CD8-positive, alpha-beta memory T cell (primary cell): Measurements from ENCODE around the gene ENKD1. TPM values are rescaled to one million over a fixed set of nuclear protein-coding genes. Genes with fewer than 3 reads are reported as not detected.

ENCODE experiments used
- CTCF ChIA-PET: fragments of 350-600 bp; sonication (Branson Sonifier 250); formaldehyde crosslinking; loops from one replicate; lab custom pipeline; 2021; ENCODE audit warnings: antibody characterized with exemption; lab: Charles Lee
- POLR2A ChIA-PET: fragments of 350-600 bp; sonication (Branson Sonifier 250); formaldehyde crosslinking; loops from one replicate; lab custom pipeline; 2021; ENCODE audit warnings: antibody characterized with exemption; lab: Charles Lee
- DNase-seq, 5 donors: peaks; one replicate each; pipeline versions ENCODE4 v3.0.0 to v3.0.0-alpha.2; 2020 to 2022; ENCODE audit warnings: mixed read lengths in 1 of 5
- H3K27ac ChIP-seq: one replicate; pipeline ENCODE4 v1.7.0; 2013; ENCODE audit warnings: low read depth, mild to moderate bottlenecking, low read length, moderate library complexity
- H3K27me3 ChIP-seq: 2 replicates; pipeline ENCODE4 v1.7.0; 2013; ENCODE audit warnings: low read length, mild to moderate bottlenecking; ENCODE audit not compliant: insufficient read depth, poor library complexity, severe bottlenecking
- H3K36me3 ChIP-seq: 2 replicates; pipeline ENCODE4 v1.7.0; 2013; ENCODE audit warnings: mild to moderate bottlenecking, low read length, moderate library complexity; ENCODE audit not compliant: insufficient read depth
- H3K4me1 ChIP-seq: 2 replicates; pipeline ENCODE4 v1.7.0; 2013; ENCODE audit warnings: mild to moderate bottlenecking, low read length, moderate library complexity; ENCODE audit not compliant: insufficient read depth
- H3K4me3 ChIP-seq: 2 replicates; pipeline ENCODE4 v1.7.0; 2013; ENCODE audit warnings: mild to moderate bottlenecking, low read length
- H3K9me3 ChIP-seq: 2 replicates; pipeline ENCODE4 v1.7.0; 2013; ENCODE audit warnings: mild to moderate bottlenecking, low read length
- H3K27ac Mint-ChIP-seq, 8 donors: one replicate each; pipeline ENCODE4 v1.8.0; 2020 to 2021; ENCODE audit warnings: mixed read lengths in 8 of 8, mild to moderate bottlenecking in 6 of 8, inconsistent platforms in 3 of 8, moderate library complexity in 3 of 8
- H3K27me3 Mint-ChIP-seq, 2 donors: one replicate each; pipeline ENCODE4 v1.8.0; 2020 to 2021; ENCODE audit warnings: mixed read lengths in 2 of 2, mild to moderate bottlenecking in 1 of 2, moderate library complexity in 1 of 2
- H3K36me3 Mint-ChIP-seq, 3 donors: one replicate each; pipeline ENCODE4 v1.8.0; 2020 to 2021; ENCODE audit warnings: mixed read lengths in 3 of 3, inconsistent platforms in 1 of 3, mild to moderate bottlenecking in 1 of 3
- H3K4me1 Mint-ChIP-seq, 3 donors: one replicate each; pipeline ENCODE4 v1.8.0; 2020 to 2021; ENCODE audit warnings: mixed read lengths in 3 of 3, inconsistent platforms in 1 of 3, mild to moderate bottlenecking in 1 of 3
- H3K4me3 Mint-ChIP-seq, 7 donors: one replicate each; pipeline ENCODE4 v1.8.0; 2020 to 2021; ENCODE audit warnings: mixed read lengths in 7 of 7, mild to moderate bottlenecking in 6 of 7, moderate library complexity in 4 of 7, inconsistent platforms in 2 of 7
- H3K9me3 Mint-ChIP-seq, 5 donors: one replicate each; pipeline ENCODE4 v1.8.0; 2020 to 2022; ENCODE audit warnings: mixed read lengths in 5 of 5, mild to moderate bottlenecking in 3 of 5, moderate library complexity in 2 of 5, inconsistent platforms in 1 of 5
- polyA plus RNA-seq: library from polyadenylated mRNA; unstranded; fragments of 300-500 nt; fragmentation: Illumina TruSeq; gene quantifications from one replicate; pipeline ENCODE4 v1.2.3, GENCODE V29; 2021
- total RNA-seq, 2 experiments: library from RNA; stranded (reverse); gene quantifications; one replicate each; pipeline ENCODE4 v1.2.3, GENCODE V29; 2021

The ENKD1 gene
- total and polyA plus RNA-seq, 3 experiments from 2014 or later = 1.7 to 15.6 (median 15.1) TPM

GRCh38 chr16:67676939-67677338 is 10.4 kb upstream of the ENKD1 start:
- Mint-ChIP-seq H3K27ac (no peak overlapping the region), H3K9me3 (no peaks in the 10 kb centered on the region), H3K27me3 (peaks cover 0 to 2% of the 10 kb centered on the region in 2 donors), H3K4me3 (no peak overlapping the region), H3K36me3 (peaks cover 0 to 12% (median 0%) of the 10 kb centered on the region in 3 donors), H3K4me1 (no peaks in the 10 kb centered on the region)
- ChIA-PET POLR2A (no interaction called here), CTCF (interaction anchor here (1.2 to 1.3 kb wide), 4 partner anchors 10 to 130 kb away, joined by 3 to 4 read pairs (median 4); partner anchors contain the start of gene CARMIL2)
- Histone ChIP-seq H3K9me3 (no peaks in the 10 kb centered on the region), H3K4me3 (no peak overlapping the region), H3K4me1 (no peaks in the 10 kb centered on the region), H3K27me3 (no peaks in the 10 kb centered on the region), H3K36me3 (no peaks in the 10 kb centered on the region), H3K27ac (no peak overlapping the region)
- DNase-seq = no peak

GRCh38 chr16:67676516-67676915 is 10.0 kb upstream of the ENKD1 start:
- peaks cover 0 to 9% (median 0%) of the 10 kb centered on the region in 3 donors for H3K36me3 Mint-ChIP-seq

GRCh38 chr16:67675999-67676398 is 9.4 kb upstream of the ENKD1 start:
- Mint-ChIP-seq H3K9me3 (no peaks in the 10 kb centered on the region), H3K4me3 (no peak overlapping the region), H3K27ac (peak overlapping the region in 2 of 8 donors; percentile 68 to 82), H3K36me3 (peaks cover 0 to 8% (median 0%) of the 10 kb centered on the region in 3 donors), H3K27me3 (peaks cover 0 to 2% of the 10 kb centered on the region in 2 donors), H3K4me1 (no peaks in the 10 kb centered on the region)
- Histone ChIP-seq H3K4me3 (no peak overlapping the region), H3K4me1 (no peaks in the 10 kb centered on the region), H3K27me3 (no peaks in the 10 kb centered on the region), H3K27ac (no peak overlapping the region), H3K9me3 (no peaks in the 10 kb centered on the region), H3K36me3 (no peaks in the 10 kb centered on the region)
- ChIA-PET CTCF (interaction anchor here (1.2 to 1.3 kb wide), 2 partner anchors 9 to 42 kb away, joined by 3 to 4 read pairs; no protein-coding TSS in a partner anchor), POLR2A (no interaction called here)
- DNase-seq = no peak

More at GRCh38 chr16:67676516-67676915, 10.0 kb upstream of the ENKD1 start:
- DNase-seq = no peak
- H3K4me3 ChIP-seq = no peak overlapping the region
- no peaks in the 10 kb centered on the region for H3K4me1 ChIP-seq
- H3K9me3 ChIP-seq = no peaks in the 10 kb centered on the region
- no peaks in the 10 kb centered on the region for H3K9me3 Mint-ChIP-seq
- H3K4me3 Mint-ChIP-seq = no peak overlapping the region
- H3K36me3 ChIP-seq = no peaks in the 10 kb centered on the region
- no peaks in the 10 kb centered on the region for H3K4me1 Mint-ChIP-seq
- H3K27me3 ChIP-seq = no peaks in the 10 kb centered on the region
- ChIA-PET CTCF (interaction anchor here (1.2 to 1.3 kb wide), 3 partner anchors 9 to 41 kb away, joined by 3 to 4 read pairs (median 3); partner anchors contain the start of gene CARMIL2), POLR2A (no interaction called here)
- no peak overlapping the region for H3K27ac ChIP-seq
- peaks cover 0 to 2% of the 10 kb centered on the region in 2 donors for H3K27me3 Mint-ChIP-seq
- peak overlapping the region in 1 of 8 donors; percentile 59 for H3K27ac Mint-ChIP-seq

- peaks cover 0 to 5% (median 0%) of the 10 kb centered on the region in 3 donors for H3K36me3 Mint-ChIP-seq
- no peaks in the 10 kb centered on the region for H3K9me3 Mint-ChIP-seq
- ChIA-PET POLR2A (no interaction called here), CTCF (interaction anchor here (1.2 kb wide), 1 partner anchor 42 kb away, joined by 3 read pairs; no protein-coding TSS in a partner anchor)
- no peak for DNase-seq
- no peak overlapping the region for H3K4me3 ChIP-seq
- no peaks in the 10 kb centered on the region for H3K9me3 ChIP-seq
- peak overlapping the region in 2 of 8 donors; percentile 68 to 82 for H3K27ac Mint-ChIP-seq
- H3K4me1 ChIP-seq = no peaks in the 10 kb centered on the region
- H3K27me3 ChIP-seq = no peaks in the 10 kb centered on the region
- H3K27ac ChIP-seq = no peak overlapping the region
- H3K4me3 Mint-ChIP-seq = no peak overlapping the region
- no peaks in the 10 kb centered on the region for H3K36me3 ChIP-seq
- peaks cover 0 to 2% of the 10 kb centered on the region in 2 donors for H3K27me3 Mint-ChIP-seq
- no peaks in the 10 kb centered on the region for H3K4me1 Mint-ChIP-seq
Observed at GRCh38 chr16:67675579-67675935, 9.0 kb upstream of the ENKD1 start.

GRCh38 chr16:67674851-67675578 is 8.5 kb upstream of the ENKD1 start:
- no peaks in the 10 kb centered on the region for H3K4me1 Mint-ChIP-seq
- Histone ChIP-seq H3K4me3 (no peak overlapping the region), H3K27me3 (no peaks in the 10 kb centered on the region), H3K9me3 (no peaks in the 10 kb centered on the region), H3K36me3 (no peaks in the 10 kb centered on the region), H3K27ac (no peak overlapping the region), H3K4me1 (no peaks in the 10 kb centered on the region)
- peaks cover 0 to 2% of the 10 kb centered on the region in 2 donors for H3K27me3 Mint-ChIP-seq
- H3K36me3 Mint-ChIP-seq = peaks cover 0 to 2% (median 0%) of the 10 kb centered on the region in 3 donors
- ChIA-PET POLR2A (no interaction called here), CTCF (interaction anchor here (0.7 to 2.9 kb wide), 3 partner anchors 17 to 142 kb away, joined by 3 to 7 read pairs (median 5); partner anchors contain the start of gene CARMIL2)
- H3K27ac Mint-ChIP-seq = no peak overlapping the region
- no peak overlapping the region for H3K4me3 Mint-ChIP-seq
- no peaks in the 10 kb centered on the region for H3K9me3 Mint-ChIP-seq
- no peak for DNase-seq

GRCh38 chr16:67673712-67674580 is 7.4 kb upstream of the ENKD1 start:
- peak overlapping the region in 5 of 8 donors; percentile 27 to 68 (median 52) for H3K27ac Mint-ChIP-seq
- no peaks in the 10 kb centered on the region for H3K9me3 ChIP-seq
- no peak overlapping the region for H3K27ac ChIP-seq
- H3K36me3 ChIP-seq = no peaks in the 10 kb centered on the region
- H3K9me3 Mint-ChIP-seq = no peaks in the 10 kb centered on the region
- no peak overlapping the region for H3K4me3 Mint-ChIP-seq
- H3K27me3 Mint-ChIP-seq = peaks cover 0 to 2% of the 10 kb centered on the region in 2 donors
- H3K4me3 ChIP-seq = no peak overlapping the region
- ChIA-PET CTCF (interaction anchor here (0.7 to 2.9 kb wide), 6 partner anchors 9 to 143 kb away, joined by 3 to 7 read pairs (median 6); partner anchors contain the start of genes CARMIL2 and PARD6A), POLR2A (no interaction called here)
- no peaks in the 10 kb centered on the region for H3K4me1 ChIP-seq
- H3K4me1 Mint-ChIP-seq = peaks cover 0 to under 1% (median 0%) of the 10 kb centered on the region in 3 donors
- no peak for DNase-seq
- no peaks in the 10 kb centered on the region for H3K27me3 ChIP-seq
- peaks cover 0 to 2% (median 0%) of the 10 kb centered on the region in 3 donors for H3K36me3 Mint-ChIP-seq

- Histone ChIP-seq H3K27me3 (no peaks in the 10 kb centered on the region), H3K9me3 (no peaks in the 10 kb centered on the region), H3K4me1 (no peaks in the 10 kb centered on the region), H3K4me3 (no peak overlapping the region), H3K36me3 (no peaks in the 10 kb centered on the region), H3K27ac (no peak overlapping the region)
- ChIA-PET CTCF (interaction anchor here (0.8 to 2.9 kb wide), 10 partner anchors 9 to 252 kb away, joined by 3 to 15 read pairs (median 6); partner anchors contain the start of genes CARMIL2 and PARD6A), POLR2A (no interaction called here)
- peaks cover 0 to 2% of the 10 kb centered on the region in 2 donors for H3K27me3 Mint-ChIP-seq
- H3K4me3 Mint-ChIP-seq = peak overlapping the region in 1 of 7 donors; percentile 43
- H3K36me3 Mint-ChIP-seq = peaks cover 0 to 2% (median 0%) of the 10 kb centered on the region in 3 donors
- peak overlapping the region in 4 of 8 donors; percentile 32 to 72 (median 54) for H3K27ac Mint-ChIP-seq
- peak in 2 of 5 donors; percentile 21 to 32 for DNase-seq
- H3K9me3 Mint-ChIP-seq = no peaks in the 10 kb centered on the region
- peaks cover under 1 to 7% (median 1%) of the 10 kb centered on the region in 3 donors for H3K4me1 Mint-ChIP-seq
Observed at GRCh38 chr16:67672739-67673662, 6.5 kb upstream of the ENKD1 start.
